Measurements from ENCODE around the gene BMP8B. TPM values are rescaled to one million over a fixed set of nuclear protein-coding genes. Genes with fewer than 3 reads are reported as not detected.

The BMP8B gene, protein sequence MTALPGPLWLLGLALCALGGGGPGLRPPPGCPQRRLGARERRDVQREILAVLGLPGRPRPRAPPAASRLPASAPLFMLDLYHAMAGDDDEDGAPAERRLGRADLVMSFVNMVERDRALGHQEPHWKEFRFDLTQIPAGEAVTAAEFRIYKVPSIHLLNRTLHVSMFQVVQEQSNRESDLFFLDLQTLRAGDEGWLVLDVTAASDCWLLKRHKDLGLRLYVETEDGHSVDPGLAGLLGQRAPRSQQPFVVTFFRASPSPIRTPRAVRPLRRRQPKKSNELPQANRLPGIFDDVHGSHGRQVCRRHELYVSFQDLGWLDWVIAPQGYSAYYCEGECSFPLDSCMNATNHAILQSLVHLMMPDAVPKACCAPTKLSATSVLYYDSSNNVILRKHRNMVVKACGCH
- total RNA-seq (2014; rRNA removed; shearing (Covaris generic); ENCODE audit: low replicate concordance), result not detected in 2 replicates

DNA sequence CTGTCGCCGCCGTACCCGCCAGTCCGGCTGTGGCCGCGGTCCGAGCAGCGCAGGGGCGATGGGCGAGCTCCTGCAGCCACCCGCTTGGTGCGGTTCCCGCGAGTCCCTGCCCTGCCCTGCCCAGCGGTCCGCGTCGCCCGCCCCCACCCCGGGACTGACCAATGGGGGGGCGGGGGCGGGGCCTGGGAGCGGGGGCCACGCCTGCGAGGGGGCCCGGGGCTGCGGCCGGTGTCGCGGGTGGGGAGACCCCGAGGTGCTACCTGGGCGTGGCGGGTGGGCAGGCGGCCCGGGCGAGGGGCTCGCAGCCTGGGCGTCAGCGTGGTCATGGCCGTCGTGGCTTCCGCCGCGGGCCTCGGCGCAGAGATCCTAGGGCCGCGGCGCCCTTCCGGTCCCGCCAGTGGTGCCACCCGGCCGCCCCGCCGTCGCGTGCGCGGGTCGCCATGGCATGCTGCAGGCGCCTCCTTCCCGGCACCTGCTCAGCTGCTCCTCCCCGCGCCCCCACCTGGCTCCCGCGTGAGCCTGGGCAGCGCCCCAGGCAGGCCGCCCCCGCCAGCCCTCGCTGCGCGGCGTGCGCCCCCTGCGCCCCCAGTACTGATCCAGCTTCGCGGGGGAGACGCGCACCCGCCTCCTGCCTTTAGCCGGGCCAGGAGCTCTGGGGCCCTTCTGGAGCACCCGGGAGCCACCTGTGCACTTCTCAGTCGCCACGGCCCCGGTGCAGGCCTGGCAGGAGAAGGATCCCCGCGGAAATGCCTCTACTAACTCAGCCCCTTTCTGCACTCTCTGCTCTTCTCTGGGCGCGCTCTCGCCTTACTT, at the start of gene BMP8B:
Gene BMP8B (minus strand): TSS at position 108 of the 813 bp plus-strand sequence. CDS start 380 bp downstream, outside the sequence.
- Histone ChIP-seq H3K27me3 (ENCODE audit: low read length) (no peaks in the 10 kb centered on the region), H3K36me3 (ENCODE audit: insufficient read depth, low read length) (no peaks in the 10 kb centered on the region), H3K4me2 (ENCODE audit: low read depth, low read length, poor library complexity, severe bottlenecking) (no peak within 1 kb of the TSS), H3K9ac (ENCODE audit: low read length) (no peak within 1 kb of the TSS), H2AFZ (ENCODE audit: low read length) (no peak within 1 kb of the TSS), H3K9me2 (replicated peaks; ENCODE audit: insufficient read depth, low read length) (no peaks in the 10 kb centered on the region), H3K79me2 (ENCODE audit: low read length) (no peaks in the 10 kb centered on the region), H3K9me3 (ENCODE audit: low read length) (no peaks in the 10 kb centered on the region), H3K4me3 (ENCODE audit: low read length) (no peak within 1 kb of the TSS), H4K20me1 (ENCODE audit: insufficient read depth, low read depth, low read length) (no peaks in the 10 kb centered on the region), H3K27ac (ENCODE audit: low read length) (no peak within 1 kb of the TSS), H3K4me1 (ENCODE audit: low read length) (no peaks in the 10 kb centered on the region)
- DNase-seq, result no peak

DNA sequence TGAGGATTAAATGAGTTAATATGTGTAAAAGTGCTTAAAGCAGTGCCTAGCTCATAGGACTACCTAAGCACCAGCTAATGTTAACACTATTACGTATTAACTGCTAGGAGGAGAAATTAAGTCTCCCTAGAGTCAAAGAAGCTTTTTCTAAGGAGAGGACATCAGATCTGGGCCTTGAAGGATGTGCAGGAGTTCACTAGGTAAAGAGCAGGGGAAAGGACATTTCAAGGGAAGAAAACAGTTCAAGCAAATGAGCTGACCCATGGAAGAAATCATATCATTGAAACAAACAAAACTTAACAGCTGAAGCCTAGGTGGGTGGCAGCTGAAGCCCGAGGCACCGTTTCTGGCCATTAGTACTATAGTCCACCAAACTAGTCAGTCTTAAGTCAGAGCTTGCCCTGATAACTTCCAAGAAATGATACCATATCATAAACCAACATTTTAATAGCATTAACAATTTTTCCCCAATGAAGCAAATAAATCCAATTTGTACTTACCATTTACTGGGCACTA, 48.0 kb upstream of the BMP8B start:
- Histone ChIP-seq H3K9ac (ENCODE audit: low read length) (no peak overlapping the region), H3K79me2 (ENCODE audit: low read length) (no peaks in the 10 kb centered on the region)

DNA sequence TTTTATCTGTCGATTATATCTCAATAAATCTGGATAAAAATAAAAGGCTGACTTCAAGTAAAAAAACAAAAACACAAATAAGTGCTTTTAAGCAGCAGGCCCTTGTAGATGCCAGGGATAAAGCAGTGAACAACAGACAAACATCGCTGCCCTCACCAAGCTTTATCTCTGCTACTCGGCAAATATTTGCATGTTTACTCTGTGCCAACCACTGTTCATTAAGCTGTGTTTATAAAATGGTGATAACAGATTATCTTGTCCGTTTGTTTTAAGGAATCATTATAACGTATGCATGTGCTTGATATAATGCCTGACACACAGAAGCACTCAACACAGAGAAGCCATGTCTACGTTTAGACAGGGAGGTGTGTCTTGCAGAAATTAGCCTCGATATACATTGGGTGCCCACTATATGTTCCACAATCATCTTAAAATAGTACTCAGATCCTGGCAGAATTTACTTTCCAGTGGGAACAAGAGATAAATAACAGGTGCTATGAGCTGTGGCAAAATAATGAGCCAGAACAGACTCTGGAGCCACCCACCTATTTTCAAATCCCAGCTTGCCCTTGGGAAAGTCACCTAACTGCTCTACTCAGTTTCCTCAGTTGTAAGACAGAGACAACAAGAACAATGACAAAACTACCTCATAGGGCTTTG, 47.4 kb upstream of the BMP8B start:
- no peaks in the 10 kb centered on the region for H3K27me3 ChIP-seq (ENCODE audit: low read length)
- no peak overlapping the region for H3K9ac ChIP-seq (ENCODE audit: low read length)
- DNase-seq, result no peak
- H3K79me2 ChIP-seq (ENCODE audit: low read length), result no peaks in the 10 kb centered on the region
- H3K4me3 ChIP-seq (ENCODE audit: low read length), result no peak overlapping the region
- peaks cover 2% of the 10 kb centered on the region; the same call in 1 of the 2 replicates for H4K20me1 ChIP-seq (ENCODE audit: insufficient read depth, low read depth, low read length)
- no peak overlapping the region for H3K27ac ChIP-seq (ENCODE audit: low read length)
- H3K36me3 ChIP-seq (ENCODE audit: insufficient read depth, low read length), result peaks cover 24% of the 10 kb centered on the region
- no peaks in the 10 kb centered on the region for H3K9me2 ChIP-seq (replicated peaks; ENCODE audit: insufficient read depth, low read length)
- no peaks in the 10 kb centered on the region for H3K9me3 ChIP-seq (ENCODE audit: low read length)
- H3K4me2 ChIP-seq (ENCODE audit: low read depth, low read length, poor library complexity, severe bottlenecking), result no peak overlapping the region
- no peaks in the 10 kb centered on the region for H3K4me1 ChIP-seq (ENCODE audit: low read length)
- no peak overlapping the region for H2AFZ ChIP-seq (ENCODE audit: low read length)

More for the DNA sequence above, 48.0 kb upstream of the BMP8B start:
- H3K9me2 ChIP-seq (replicated peaks; ENCODE audit: insufficient read depth, low read length), result no peaks in the 10 kb centered on the region
- peaks cover 2% of the 10 kb centered on the region; the same call in 1 of the 2 replicates for H4K20me1 ChIP-seq (ENCODE audit: insufficient read depth, low read depth, low read length)
- no peaks in the 10 kb centered on the region for H3K9me3 ChIP-seq (ENCODE audit: low read length)
- no peak for DNase-seq
- no peaks in the 10 kb centered on the region for H3K27me3 ChIP-seq (ENCODE audit: low read length)
- peaks cover 30% of the 10 kb centered on the region for H3K36me3 ChIP-seq (ENCODE audit: insufficient read depth, low read length)
- H2AFZ ChIP-seq (ENCODE audit: low read length), result no peak overlapping the region
- H3K27ac ChIP-seq (ENCODE audit: low read length), result no peak overlapping the region
- no peak overlapping the region for H3K4me2 ChIP-seq (ENCODE audit: low read depth, low read length, poor library complexity, severe bottlenecking)
- no peak overlapping the region for H3K4me3 ChIP-seq (ENCODE audit: low read length)
- no peaks in the 10 kb centered on the region for H3K4me1 ChIP-seq (ENCODE audit: low read length)

DNA sequence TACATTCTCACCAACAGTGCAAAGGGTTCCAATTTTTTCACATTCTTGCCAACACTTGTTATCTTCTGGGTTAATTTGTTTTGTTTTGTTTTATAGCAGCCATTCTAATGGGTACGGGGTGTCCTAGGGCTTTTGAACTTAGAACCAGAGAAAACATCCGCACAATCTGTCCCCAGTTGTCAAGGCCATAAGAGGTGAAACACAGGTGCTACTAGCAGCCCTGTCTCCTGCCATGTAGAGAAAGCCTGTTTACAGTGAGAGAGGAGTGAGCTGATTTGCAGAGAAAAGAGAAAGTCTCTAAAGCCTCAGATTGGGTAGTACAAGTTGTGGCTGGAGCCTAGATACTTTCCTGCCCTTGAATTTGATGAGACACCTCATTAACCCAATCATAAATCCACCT, 46.4 kb upstream of the BMP8B start:
- Histone ChIP-seq H3K79me2 (ENCODE audit: low read length) (no peaks in the 10 kb centered on the region), H3K27me3 (ENCODE audit: low read length) (no peaks in the 10 kb centered on the region), H3K9me3 (ENCODE audit: low read length) (no peaks in the 10 kb centered on the region), H3K9me2 (replicated peaks; ENCODE audit: insufficient read depth, low read length) (no peaks in the 10 kb centered on the region), H3K36me3 (ENCODE audit: insufficient read depth, low read length) (peaks cover 19% of the 10 kb centered on the region), H3K4me3 (ENCODE audit: low read length) (no peak overlapping the region), H2AFZ (ENCODE audit: low read length) (no peak overlapping the region), H3K4me2 (ENCODE audit: low read depth, low read length, poor library complexity, severe bottlenecking) (no peak overlapping the region), H3K4me1 (ENCODE audit: low read length) (no peaks in the 10 kb centered on the region), H3K9ac (ENCODE audit: low read length) (no peak overlapping the region), H4K20me1 (ENCODE audit: insufficient read depth, low read depth, low read length) (peaks cover 2% of the 10 kb centered on the region; the same call in 1 of the 2 replicates), H3K27ac (ENCODE audit: low read length) (no peak overlapping the region)
- no peak for DNase-seq

DNA sequence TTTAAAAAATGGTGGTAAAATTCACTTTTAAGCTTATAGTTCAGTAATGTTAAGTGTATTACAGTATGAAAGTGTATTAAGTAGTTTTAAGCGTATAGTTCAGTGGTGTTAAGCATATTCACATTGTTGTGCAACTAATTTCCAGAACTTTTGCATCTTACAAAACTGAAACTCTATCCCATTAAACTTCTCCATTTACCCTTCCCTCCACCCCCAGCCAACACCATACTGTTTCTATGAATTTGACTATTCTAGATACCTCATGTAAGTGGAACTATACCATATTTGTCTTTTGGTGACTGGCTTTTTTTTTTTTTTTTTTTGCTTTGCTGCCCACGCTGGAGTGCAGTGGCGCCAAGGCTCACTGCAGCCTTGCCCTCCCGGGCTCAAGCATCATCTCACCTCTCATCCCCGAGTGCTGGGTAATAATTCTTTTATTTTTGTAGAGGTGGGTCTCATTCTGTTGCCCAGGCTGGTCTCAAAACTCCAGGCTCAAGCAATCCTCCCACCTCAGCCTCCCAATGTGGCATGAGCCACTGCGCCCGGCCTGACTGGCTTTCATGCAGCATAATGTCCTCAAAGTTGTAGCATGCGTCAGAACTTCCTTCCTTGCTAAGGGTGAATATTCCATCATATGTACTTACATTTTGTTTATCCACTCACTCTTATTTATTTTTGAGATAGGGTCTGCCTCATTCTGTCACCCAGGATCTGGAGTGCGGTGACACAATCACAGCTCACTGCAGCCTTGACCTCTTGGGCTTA, 45.1 kb upstream of the BMP8B start:
- Histone ChIP-seq H3K4me2 (ENCODE audit: low read depth, low read length, poor library complexity, severe bottlenecking) (no peak overlapping the region), H4K20me1 (ENCODE audit: insufficient read depth, low read depth, low read length) (peaks cover 2% of the 10 kb centered on the region; the same call in 1 of the 2 replicates), H3K9ac (ENCODE audit: low read length) (no peak overlapping the region), H3K27me3 (ENCODE audit: low read length) (no peaks in the 10 kb centered on the region), H3K27ac (ENCODE audit: low read length) (no peak overlapping the region), H3K36me3 (ENCODE audit: insufficient read depth, low read length) (peaks cover 8% of the 10 kb centered on the region; the same call in 1 of the 2 replicates), H3K4me3 (ENCODE audit: low read length) (no peak overlapping the region), H3K9me2 (replicated peaks; ENCODE audit: insufficient read depth, low read length) (no peaks in the 10 kb centered on the region), H2AFZ (ENCODE audit: low read length) (no peak overlapping the region), H3K4me1 (ENCODE audit: low read length) (no peaks in the 10 kb centered on the region), H3K9me3 (ENCODE audit: low read length) (no peaks in the 10 kb centered on the region), H3K79me2 (ENCODE audit: low read length) (no peaks in the 10 kb centered on the region)
- no peak for DNase-seq

DNA sequence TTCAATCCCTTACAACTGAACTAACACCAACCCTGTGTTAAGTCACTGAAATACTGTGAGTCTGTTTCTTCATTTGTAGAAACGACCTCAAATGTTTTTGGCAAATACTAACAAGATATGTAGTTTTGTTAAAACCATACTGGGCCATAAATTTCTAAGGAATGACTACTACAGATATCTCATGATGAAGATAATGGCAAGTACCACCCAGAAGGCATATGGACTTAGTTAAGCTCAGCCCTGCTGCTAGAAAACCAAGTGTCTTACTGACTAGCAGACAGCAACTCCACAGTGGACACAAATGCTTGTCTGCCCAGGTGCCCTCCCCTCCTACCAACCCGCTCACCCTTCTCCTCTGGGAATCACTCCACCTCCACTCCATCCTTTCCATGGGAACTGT, 44.5 kb upstream of the BMP8B start:
- Histone ChIP-seq H3K4me1 (ENCODE audit: low read length) (no peaks in the 10 kb centered on the region), H3K4me3 (ENCODE audit: low read length) (no peak overlapping the region), H3K36me3 (ENCODE audit: insufficient read depth, low read length) (0 out of 2 replicates have a peak, but pooled peaks cover 5% of the 10 kb centered on the region), H2AFZ (ENCODE audit: low read length) (no peak overlapping the region), H3K9me2 (replicated peaks; ENCODE audit: insufficient read depth, low read length) (no peaks in the 10 kb centered on the region), H3K79me2 (ENCODE audit: low read length) (no peaks in the 10 kb centered on the region), H3K9ac (ENCODE audit: low read length) (no peak overlapping the region), H4K20me1 (ENCODE audit: insufficient read depth, low read depth, low read length) (peaks cover 2% of the 10 kb centered on the region; the same call in 1 of the 2 replicates), H3K9me3 (ENCODE audit: low read length) (no peaks in the 10 kb centered on the region), H3K27ac (ENCODE audit: low read length) (no peak overlapping the region), H3K27me3 (ENCODE audit: low read length) (no peaks in the 10 kb centered on the region), H3K4me2 (ENCODE audit: low read depth, low read length, poor library complexity, severe bottlenecking) (no peak overlapping the region)
- no peak for DNase-seq

DNA sequence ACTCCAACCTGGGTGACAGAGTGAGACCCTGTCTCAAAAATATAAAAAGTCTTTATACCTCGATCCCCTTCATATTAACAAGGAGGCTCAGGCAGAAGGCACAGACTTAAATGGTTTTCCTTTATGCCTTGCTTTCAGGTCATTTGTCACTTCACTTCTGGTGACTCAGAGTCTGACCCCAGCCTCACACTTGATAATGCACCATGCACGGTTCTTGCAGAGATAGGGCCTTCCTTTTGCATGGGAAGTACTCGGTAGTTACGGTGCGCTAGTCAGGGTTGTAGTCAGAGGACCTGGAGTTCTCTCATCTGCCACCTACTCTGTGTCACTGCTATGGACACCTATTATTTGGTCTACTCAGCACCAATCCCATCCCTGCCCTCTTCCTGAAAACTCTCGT, 43.6 kb upstream of the BMP8B start:
- Histone ChIP-seq H3K9ac (ENCODE audit: low read length) (no peak overlapping the region), H4K20me1 (ENCODE audit: insufficient read depth, low read depth, low read length) (peaks cover 2% of the 10 kb centered on the region; the same call in 1 of the 2 replicates), H3K27me3 (ENCODE audit: low read length) (no peaks in the 10 kb centered on the region), H3K27ac (ENCODE audit: low read length) (no peak overlapping the region), H3K36me3 (ENCODE audit: insufficient read depth, low read length) (no peaks in the 10 kb centered on the region), H3K4me3 (ENCODE audit: low read length) (no peak overlapping the region), H3K4me2 (ENCODE audit: low read depth, low read length, poor library complexity, severe bottlenecking) (no peak overlapping the region), H3K4me1 (ENCODE audit: low read length) (no peaks in the 10 kb centered on the region), H2AFZ (ENCODE audit: low read length) (no peak overlapping the region), H3K9me3 (ENCODE audit: low read length) (no peaks in the 10 kb centered on the region), H3K79me2 (ENCODE audit: low read length) (no peaks in the 10 kb centered on the region), H3K9me2 (replicated peaks; ENCODE audit: insufficient read depth, low read length) (no peaks in the 10 kb centered on the region)
- no peak for DNase-seq
